Panc1 (cell line): Measurements from ENCODE around the gene C15orf62. TPM values are rescaled to one million over a fixed set of nuclear protein-coding genes. Genes with fewer than 3 reads are reported as not detected.

Experiments
- ATAC-seq: fragments of 200-7000 bp; cut with Tn5 transposase; 2 replicates; pipeline ENCODE4 v1.9.1; 2020; ENCODE audit warnings: mild to moderate bottlenecking, moderate library complexity
- BruUV-seq: library from RNA; stranded (reverse); fragments of 400-500 nt; replicated peaks from 2 replicates; lab custom pipeline; 2021; lab: Mats Ljungman, UMichigan
- CTCF ChIA-PET: fragments of 300-600 bp; sonication (Branson Sonifier 250); formaldehyde crosslinking; loops from one replicate; lab custom pipeline; 2022; ENCODE audit warnings: antibody characterized with exemption; lab: Charles Lee
- POLR2A ChIA-PET: fragments of 300-600 bp; sonication (Branson Sonifier 250); formaldehyde crosslinking; loops from one replicate; lab custom pipeline; 2022; ENCODE audit warnings: antibody characterized with exemption; lab: Charles Lee
- DNase-seq: peaks from one replicate; pipeline ENCODE4 v3.0.0-alpha.2; 2010; ENCODE audit warnings: low read depth, low spot score
- H3K27ac ChIP-seq: 2 replicates; pipeline ENCODE4 v1.5.1; 2011; ENCODE audit warnings: mild to moderate bottlenecking, low read length, inconsistent platforms
- H3K27me3 ChIP-seq: fragments of 200-500 bp; sonication (Bioruptor generic); 2 replicates; pipeline ENCODE4 v1.6.0; 2014; ENCODE audit warnings: low read length, inconsistent platforms; ENCODE audit not compliant: control insufficient read depth, insufficient read depth
- H3K36me3 ChIP-seq: fragments of 200-500 bp; sonication (Bioruptor generic); 2 replicates; pipeline ENCODE4 v1.5.1; 2014; ENCODE audit warnings: inconsistent platforms, mild to moderate bottlenecking, low read length, moderate library complexity; ENCODE audit not compliant: control insufficient read depth, insufficient read depth
- H3K4me1 ChIP-seq: 2 replicates; pipeline ENCODE4 v1.5.1; 2011; ENCODE audit warnings: inconsistent platforms, mild to moderate bottlenecking, low read length, moderate library complexity; ENCODE audit not compliant: control insufficient read depth, insufficient read depth
- H3K4me3 ChIP-seq, 2 experiments: 2 replicates each; pipeline ENCODE4 v1.5.1; 2011 to 2012; ENCODE audit warnings: low read depth in 2 of 2, low read length in 2 of 2, mild to moderate bottlenecking in 2 of 2, inconsistent platforms in 1 of 2, moderate library complexity in 1 of 2
- H3K9me3 ChIP-seq: fragments of 200-500 bp; sonication (Bioruptor generic); 2 replicates; pipeline ENCODE4 v1.5.1; 2014; ENCODE audit warnings: low read depth, mild to moderate bottlenecking, inconsistent platforms, low read length, moderate library complexity; ENCODE audit not compliant: control insufficient read depth, insufficient read depth
- CTCF ChIP-seq: fragments of 450-650 bp; IDR thresholded peaks from 2 replicates; pipeline ENCODE4 v1.5.1; 2017; ENCODE audit warnings: mild to moderate bottlenecking
- POLR2AphosphoS5 ChIP-seq: IDR thresholded peaks from 2 replicates; pipeline ENCODE4 v1.6.1; 2012; ENCODE audit warnings: mild to moderate bottlenecking, low read depth, low read length, moderate library complexity
- REST ChIP-seq, 2 experiments: IDR thresholded peaks; 2 replicates each; pipeline ENCODE4 v1.6.1; 2011 to 2012; ENCODE audit warnings: low read depth in 2 of 2, control low read depth in 1 of 2, low read length in 1 of 2, mild to moderate bottlenecking in 1 of 2, moderate library complexity in 1 of 2; ENCODE audit not compliant: insufficient read depth in 1 of 2
- SIN3A ChIP-seq: IDR thresholded peaks from 2 replicates; pipeline ENCODE4 v1.6.1; 2012; ENCODE audit warnings: low read depth, mild to moderate bottlenecking, low read length, moderate library complexity, borderline replicate concordance; ENCODE audit not compliant: insufficient read depth
- TCF7L2 ChIP-seq: IDR thresholded peaks from 2 replicates; pipeline ENCODE4 v1.6.1; 2011; ENCODE audit warnings: mild to moderate bottlenecking, low read depth, low read length, inconsistent platforms
- in situ Hi-C: cut with HindIII; loops from 2 replicates; pipeline ENCODE4 v1.10.0; 2016; ENCODE audit warnings: low sequenced_read_pairs, low pct_unique_long_range_greater_than_20kb
- intact Hi-C: fragments of 100-400 bp; cut with micrococcal nuclease; formaldehyde crosslinking; loops from one replicate; pipeline ENCODE4 v1.10.0; 2022; ENCODE audit not compliant: unreplicated experiment
- total RNA-seq: library from RNA; stranded (reverse); gene quantifications from one replicate; pipeline ENCODE4 v1.2.1, GENCODE V29; 2021; ENCODE audit not compliant: unreplicated experiment

Gene C15orf62
- total RNA-seq, 1 experiment from 2014 or later: 0.33 TPM

- ChIA-PET POLR2A (no interaction called here), CTCF (interaction anchor here (0.5 kb wide), 1 partner anchor 15 kb away, joined by 6 read pairs; no protein-coding TSS in a partner anchor)
- ATAC-seq (no peak), DNase-seq (no peak)
- peak overlapping the region; percentile 94; the same call in 1 of the 2 replicates for H3K27ac ChIP-seq
- peak overlapping the region; percentile 86 to 90 for H3K4me3 ChIP-seq
- no TSS peak for BruUV-seq
- in situ Hi-C loops (no loop called here), intact Hi-C loops (no loop called here)
- H3K9me3 ChIP-seq: no peaks in the 10 kb centered on the region
- no peaks in the 10 kb centered on the region for H3K27me3 ChIP-seq
- H3K4me1 ChIP-seq: peaks cover 10% of the 10 kb centered on the region
- no peak for TF ChIP-seq POLR2AphosphoS5
- no peak for TF ChIP-seq CTCF
- no peak for TF ChIP-seq TCF7L2
- TF ChIP-seq SIN3A: no peak
- no peaks in the 10 kb centered on the region for H3K36me3 ChIP-seq
Measured at GRCh38 chr15:40808861-40809450, 39.2 kb downstream of the C15orf62 start.

- in situ Hi-C loops: no loop called here
- no TSS peak for BruUV-seq
- DNase-seq (no peak), ATAC-seq (no peak)
- no peak overlapping the region for H3K4me3 ChIP-seq
- TF ChIP-seq POLR2AphosphoS5 (no peak), SIN3A (no peak)
- ChIA-PET POLR2A (no interaction called here), CTCF (no interaction called here)
- no peaks in the 10 kb centered on the region for H3K9me3 ChIP-seq
- intact Hi-C loops: no loop called here
- H3K4me1 ChIP-seq: peaks cover 13% of the 10 kb centered on the region
- H3K27ac ChIP-seq: no peak overlapping the region
- no peaks in the 10 kb centered on the region for H3K27me3 ChIP-seq
- no peaks in the 10 kb centered on the region for H3K36me3 ChIP-seq
Measured at GRCh38 chr15:40812721-40813425, 43.1 kb downstream of the C15orf62 start.

GRCh38 chr15:40815042-40815698 is 45.4 kb downstream of the C15orf62 start:
- CTCF ChIA-PET: interaction anchor here (0.6 kb wide), 1 partner anchor 69 kb away, joined by 5 read pairs; no protein-coding TSS in a partner anchor
- no peaks in the 10 kb centered on the region for H3K9me3 ChIP-seq
- no peak for ATAC-seq
- H3K4me1 ChIP-seq: 0 out of 2 replicates have a peak, but pooled peaks cover 3% of the 10 kb centered on the region
- H3K27me3 ChIP-seq: no peaks in the 10 kb centered on the region
- DNase-seq: no peak
- intact Hi-C loops (no loop called here), in situ Hi-C loops (no loop called here)
- H3K4me3 ChIP-seq: no peak overlapping the region
- no peak overlapping the region for H3K27ac ChIP-seq
- POLR2A ChIA-PET: interaction anchor here (0.6 kb wide), 1 partner anchor 75 kb away, joined by 3 read pairs; no protein-coding TSS in a partner anchor
- TF ChIP-seq CTCF: no peak
- no peak for TF ChIP-seq SIN3A
- TF ChIP-seq POLR2AphosphoS5: no peak
- TF ChIP-seq TCF7L2: no peak
- TF ChIP-seq REST (IDR thresholded peaks at IDR 0.05; ENCODE audit: insufficient read depth in 1 of 2, low read depth in 2 of 2, low read length in 1 of 2): no peak
- no peaks in the 10 kb centered on the region for H3K36me3 ChIP-seq
- BruUV-seq: no TSS peak
